MCF 10A (cell line): ENCODE measurements around the gene GNAI3. TPM values are rescaled to one million over a fixed set of nuclear protein-coding genes. Genes with fewer than 3 reads are reported as not detected.

Source experiments
- BruUV-seq: library from RNA; stranded (reverse); fragments of 400-500 nt; replicated peaks from 2 replicates; lab custom pipeline; 2021; lab: Mats Ljungman, UMichigan
- CTCF ChIA-PET: fragments of 300-600 bp; sonication (Branson Sonifier 250); formaldehyde crosslinking; extraction: SDS; loops from one replicate; lab custom pipeline; 2021; ENCODE audit warnings: antibody characterized with exemption, inconsistent platforms; lab: Yijun Ruan, JAX
- POLR2A ChIA-PET: fragments of 300-600, 350-650 bp; sonication (Branson Sonifier 250); formaldehyde crosslinking; extraction: SDS; loops from one replicate; lab custom pipeline; 2020; ENCODE audit warnings: antibody characterized with exemption, inconsistent platforms; lab: Yijun Ruan, JAX
- DNase-seq: peaks from one replicate; pipeline ENCODE4 v3.0.0-alpha.2; 2018; ENCODE audit not compliant: unreplicated experiment
- H3K27ac Mint-ChIP-seq: one replicate; pipeline ENCODE4 v1.8.0; 2022; ENCODE audit warnings: mild to moderate bottlenecking, low read depth, mixed read lengths; ENCODE audit not compliant: unreplicated experiment
- H3K27me3 Mint-ChIP-seq: one replicate; pipeline ENCODE4 v1.8.0; 2022; ENCODE audit warnings: mixed read lengths; ENCODE audit not compliant: insufficient read depth, unreplicated experiment
- H3K36me3 Mint-ChIP-seq: one replicate; pipeline ENCODE4 v1.8.0; 2022; ENCODE audit warnings: mild to moderate bottlenecking, moderate library complexity, mixed read lengths; ENCODE audit not compliant: insufficient read depth, unreplicated experiment
- H3K4me1 Mint-ChIP-seq: one replicate; pipeline ENCODE4 v1.8.0; 2022; ENCODE audit warnings: mixed read lengths; ENCODE audit not compliant: insufficient read depth, unreplicated experiment
- H3K4me3 Mint-ChIP-seq: one replicate; pipeline ENCODE4 v1.8.0; 2022; ENCODE audit warnings: mild to moderate bottlenecking, moderate library complexity, mixed read lengths; ENCODE audit not compliant: unreplicated experiment
- H3K9me3 Mint-ChIP-seq: one replicate; pipeline ENCODE4 v1.8.0; 2022; ENCODE audit warnings: mixed read lengths; ENCODE audit not compliant: unreplicated experiment
- CTCF ChIP-seq: fragments of 200-600 bp; IDR thresholded peaks from one replicate; pipeline ENCODE4 v1.8.0; 2022; ENCODE audit warnings: antibody characterized with exemption, mild to moderate bottlenecking; ENCODE audit not compliant: unreplicated experiment
- intact Hi-C: fragments of 100-400 bp; cut with micrococcal nuclease; formaldehyde crosslinking; loops from 2 replicates; pipeline ENCODE4 v1.14.1; 2022
- total RNA-seq: library from RNA; stranded (reverse); gene quantifications from 2 replicates; pipeline ENCODE4 v1.2.3, GENCODE V29; 2022

The GNAI3 gene
- total RNA-seq, 1 experiment from 2014 or later = 8.0 TPM

GRCh38 chr1:109567877-109568672, 19.7 kb downstream of the GNAI3 start:
- H3K27me3 Mint-ChIP-seq = no peaks in the 10 kb centered on the region
- no peak for TF ChIP-seq CTCF
- peaks cover 21% of the 10 kb centered on the region for H3K4me1 Mint-ChIP-seq
- H3K36me3 Mint-ChIP-seq = peaks cover 9% of the 10 kb centered on the region
- POLR2A ChIA-PET = interaction anchor here (0.9 to 2.7 kb wide), 3 partner anchors 8 to 19 kb away, joined by 3 to 20 read pairs (median 3); partner anchors contain the start of gene GNAI3
- no TSS peak for BruUV-seq
- no peaks in the 10 kb centered on the region for H3K9me3 Mint-ChIP-seq
- no peak overlapping the region for H3K4me3 Mint-ChIP-seq
- CTCF ChIA-PET = interaction anchor here (0.6 to 0.9 kb wide), 2 partner anchors 19 to 45 kb away, joined by 3 read pairs; no protein-coding TSS in a partner anchor
- DNase-seq = no peak
- intact Hi-C loops = no loop called here
- H3K27ac Mint-ChIP-seq = no peak overlapping the region

- Mint-ChIP-seq H3K4me1 (peaks cover 17% of the 10 kb centered on the region), H3K27ac (no peak overlapping the region), H3K9me3 (no peaks in the 10 kb centered on the region), H3K27me3 (no peaks in the 10 kb centered on the region), H3K36me3 (peaks cover 9% of the 10 kb centered on the region), H3K4me3 (no peak overlapping the region)
- CTCF ChIA-PET = interaction anchor here (0.5 to 1.3 kb wide), 7 partner anchors 21 to 1450 kb away, joined by 3 to 8 read pairs (median 4); partner anchors contain the start of gene GNAI3
- TF ChIP-seq CTCF = no peak
- intact Hi-C loops = no loop called here
- BruUV-seq = no TSS peak
- no peak for DNase-seq
- POLR2A ChIA-PET = interaction anchor here (1.0 to 2.5 kb wide), 2 partner anchors 10 to 21 kb away, joined by 3 to 18 read pairs; partner anchors contain the start of gene GNAI3
Measured at GRCh38 chr1:109569323-109569722, 20.9 kb downstream of the GNAI3 start.

GRCh38 chr1:109570414-109570813, 22.0 kb downstream of the GNAI3 start:
- no peak for TF ChIP-seq CTCF
- ChIA-PET CTCF (interaction anchor here (0.9 to 1.2 kb wide), 2 partner anchors 43 to 69 kb away, joined by 3 to 4 read pairs; no protein-coding TSS in a partner anchor), POLR2A (interaction anchor here (2.5 kb wide), 1 partner anchor 22 kb away, joined by 18 read pairs; the partner anchor contains the start of gene GNAI3)
- Mint-ChIP-seq H3K9me3 (no peaks in the 10 kb centered on the region), H3K4me3 (no peak overlapping the region), H3K27ac (no peak overlapping the region), H3K27me3 (no peaks in the 10 kb centered on the region), H3K4me1 (peaks cover 9% of the 10 kb centered on the region), H3K36me3 (peaks cover 6% of the 10 kb centered on the region)
- no TSS peak for BruUV-seq
- DNase-seq = no peak
- intact Hi-C loops = no loop called here

DNA sequence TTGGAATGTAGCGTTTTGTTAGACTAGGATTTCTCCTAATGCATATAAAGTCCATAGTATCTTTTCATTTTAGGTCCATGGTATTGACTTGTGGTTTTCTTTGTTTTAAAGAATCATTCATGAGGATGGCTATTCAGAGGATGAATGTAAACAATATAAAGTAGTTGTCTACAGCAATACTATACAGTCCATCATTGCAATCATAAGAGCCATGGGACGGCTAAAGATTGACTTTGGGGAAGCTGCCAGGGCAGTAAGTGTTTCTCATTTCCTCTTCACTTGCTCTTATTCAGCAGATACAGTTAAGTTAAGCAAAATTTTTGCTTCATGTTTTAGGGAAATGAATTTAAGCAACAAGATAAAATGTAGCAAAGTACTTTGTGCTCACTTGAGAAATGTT, 25.4 kb downstream of the GNAI3 start:
- H3K36me3 Mint-ChIP-seq = peaks cover 24% of the 10 kb centered on the region
- H3K4me3 Mint-ChIP-seq = no peak overlapping the region
- no peaks in the 10 kb centered on the region for H3K9me3 Mint-ChIP-seq
- no TSS peak for BruUV-seq
- ChIA-PET CTCF (interaction anchor here (0.6 to 0.7 kb wide), 2 partner anchors 579 to 635 kb away, joined by 3 read pairs; no protein-coding TSS in a partner anchor), POLR2A (no interaction called here)
- no peak for DNase-seq
- intact Hi-C loops = no loop called here
- H3K27ac Mint-ChIP-seq = no peak overlapping the region
- H3K27me3 Mint-ChIP-seq = no peaks in the 10 kb centered on the region
- peaks cover 8% of the 10 kb centered on the region for H3K4me1 Mint-ChIP-seq
- no peak for TF ChIP-seq CTCF
